Hepatocyte (in vitro differentiated cells): ENCODE measurements around the gene MAP4K1. TPM values are rescaled to one million over a fixed set of nuclear protein-coding genes. Genes with fewer than 3 reads are reported as not detected.

Experiments
- DNase-seq: peaks from one replicate; pipeline ENCODE4 v3.0.0-alpha.2; 2016; ENCODE audit warnings: low spot score
- H2AFZ ChIP-seq: fragments of 200-600 bp; sonication (generic); 2 replicates; pipeline ENCODE4 v1.6.0; 2016; ENCODE audit warnings: antibody characterized with exemption, mild to moderate bottlenecking
- H3K27ac ChIP-seq: fragments of 200-600 bp; sonication (generic); 2 replicates; pipeline ENCODE4 v1.5.1; 2016; ENCODE audit warnings: mild to moderate bottlenecking
- H3K27me3 ChIP-seq: fragments of 200-600 bp; sonication (generic); 2 replicates; pipeline ENCODE4 v1.6.1; 2016
- H3K36me3 ChIP-seq: fragments of 200-600 bp; sonication (generic); replicated peaks from 2 replicates; pipeline ENCODE4 v1.5.1; 2016; ENCODE audit warnings: low read depth; ENCODE audit not compliant: insufficient read depth
- H3K4me1 ChIP-seq: fragments of 200-600 bp; sonication (generic); 2 replicates; pipeline ENCODE4 v1.5.1; 2016; ENCODE audit warnings: mild to moderate bottlenecking, moderate library complexity; ENCODE audit not compliant: insufficient read depth
- H3K4me2 ChIP-seq: fragments of 200-600 bp; sonication (generic); 2 replicates; pipeline ENCODE4 v1.6.0; 2016
- H3K4me3 ChIP-seq: fragments of 200-600 bp; sonication (generic); 2 replicates; pipeline ENCODE4 v1.5.1; 2016; ENCODE audit warnings: mild to moderate bottlenecking
- H3K79me2 ChIP-seq: fragments of 200-600 bp; sonication (generic); 2 replicates; pipeline ENCODE4 v1.6.0; 2017; ENCODE audit warnings: mild to moderate bottlenecking
- H3K9me2 ChIP-seq: fragments of 200-600 bp; sonication (generic); replicated peaks from 2 replicates; pipeline ENCODE4 v1.6.0; 2017; ENCODE audit warnings: mild to moderate bottlenecking; ENCODE audit not compliant: insufficient read depth
- H3K9me3 ChIP-seq: fragments of 200-600 bp; sonication (generic); 2 replicates; pipeline ENCODE4 v1.5.1; 2016; ENCODE audit warnings: low read depth, mild to moderate bottlenecking
- H4K20me1 ChIP-seq: fragments of 200-600 bp; sonication (generic); 2 replicates; pipeline ENCODE4 v1.6.0; 2016; ENCODE audit warnings: mild to moderate bottlenecking; ENCODE audit not compliant: insufficient read depth, poor library complexity, severe bottlenecking
- EZH2 ChIP-seq: fragments of 200-600 bp; sonication (generic); IDR thresholded peaks from 2 replicates; pipeline ENCODE4 v1.6.1; 2016; ENCODE audit warnings: antibody characterized with exemption, mild to moderate bottlenecking, borderline replicate concordance
- EZH2phosphoT487 ChIP-seq: fragments of 200-600 bp; sonication (generic); IDR thresholded peaks from one replicate; pipeline ENCODE4 v1.6.1; 2018; ENCODE audit warnings: antibody characterized with exemption, mild to moderate bottlenecking, low read depth, moderate library complexity; ENCODE audit not compliant: unreplicated experiment, severe bottlenecking
- WGBS: methylation state at CpG from one replicate; pipeline ENCODE4 v1.1.6; 2016; ENCODE audit warnings: low lambda C conversion rate; ENCODE audit errors: missing lambda C conversion rate; 5-methylcytosine and 5-hydroxymethylcytosine counted together
- polyA plus RNA-seq: library from polyadenylated mRNA; unstranded; fragments of >200 nt; fragmentation: Nextera tagmentation; extraction: Ambion mirVana; gene quantifications from 2 replicates; pipeline ENCODE4 v1.2.1, GENCODE V29; 2016
- total RNA-seq: library from RNA; depleted of rRNA; stranded (reverse); fragments of >200 nt; gene quantifications from 2 replicates; pipeline ENCODE4 v1.2.3, GENCODE V29; 2014
- TF ChIP-seq, protein P1 (sequence below): fragments of 200-600 bp; sonication (generic); IDR thresholded peaks from 2 replicates; pipeline ENCODE4 v1.5.1; 2016; ENCODE audit warnings: antibody characterized with exemption, mild to moderate bottlenecking; ENCODE audit not compliant: poor library complexity

The MAP4K1 gene
- total and polyA plus RNA-seq, 2 experiments from 2014 or later = 0.57 to 2.6 TPM

GRCh38 chr19:38663156-38663651, 45.5 kb upstream of the MAP4K1 start:
- no peak overlapping the region for H3K4me3 ChIP-seq
- DNase-seq = no peak
- TF ChIP-seq EZH2 = no peak
- TF ChIP-seq, protein P1, sequence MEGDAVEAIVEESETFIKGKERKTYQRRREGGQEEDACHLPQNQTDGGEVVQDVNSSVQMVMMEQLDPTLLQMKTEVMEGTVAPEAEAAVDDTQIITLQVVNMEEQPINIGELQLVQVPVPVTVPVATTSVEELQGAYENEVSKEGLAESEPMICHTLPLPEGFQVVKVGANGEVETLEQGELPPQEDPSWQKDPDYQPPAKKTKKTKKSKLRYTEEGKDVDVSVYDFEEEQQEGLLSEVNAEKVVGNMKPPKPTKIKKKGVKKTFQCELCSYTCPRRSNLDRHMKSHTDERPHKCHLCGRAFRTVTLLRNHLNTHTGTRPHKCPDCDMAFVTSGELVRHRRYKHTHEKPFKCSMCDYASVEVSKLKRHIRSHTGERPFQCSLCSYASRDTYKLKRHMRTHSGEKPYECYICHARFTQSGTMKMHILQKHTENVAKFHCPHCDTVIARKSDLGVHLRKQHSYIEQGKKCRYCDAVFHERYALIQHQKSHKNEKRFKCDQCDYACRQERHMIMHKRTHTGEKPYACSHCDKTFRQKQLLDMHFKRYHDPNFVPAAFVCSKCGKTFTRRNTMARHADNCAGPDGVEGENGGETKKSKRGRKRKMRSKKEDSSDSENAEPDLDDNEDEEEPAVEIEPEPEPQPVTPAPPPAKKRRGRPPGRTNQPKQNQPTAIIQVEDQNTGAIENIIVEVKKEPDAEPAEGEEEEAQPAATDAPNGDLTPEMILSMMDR = no peak
- TF ChIP-seq EZH2phosphoT487 = no peak
- H2AFZ ChIP-seq = no peak overlapping the region
- H3K9me3 ChIP-seq = no peaks in the 10 kb centered on the region
- H3K27me3 ChIP-seq = no peaks in the 10 kb centered on the region
- WGBS = 79% methylated on average over 22 of the region's 22 CpGs
- H3K9me2 ChIP-seq = no peaks in the 10 kb centered on the region
- peaks cover 23% of the 10 kb centered on the region for H4K20me1 ChIP-seq
- H3K4me2 ChIP-seq = peak overlapping the region; percentile 47
- H3K79me2 ChIP-seq = peaks cover 91% of the 10 kb centered on the region
- peaks cover 91% of the 10 kb centered on the region for H3K4me1 ChIP-seq
- peak overlapping the region; percentile 85 for H3K27ac ChIP-seq
- no peaks in the 10 kb centered on the region for H3K36me3 ChIP-seq

DNA sequence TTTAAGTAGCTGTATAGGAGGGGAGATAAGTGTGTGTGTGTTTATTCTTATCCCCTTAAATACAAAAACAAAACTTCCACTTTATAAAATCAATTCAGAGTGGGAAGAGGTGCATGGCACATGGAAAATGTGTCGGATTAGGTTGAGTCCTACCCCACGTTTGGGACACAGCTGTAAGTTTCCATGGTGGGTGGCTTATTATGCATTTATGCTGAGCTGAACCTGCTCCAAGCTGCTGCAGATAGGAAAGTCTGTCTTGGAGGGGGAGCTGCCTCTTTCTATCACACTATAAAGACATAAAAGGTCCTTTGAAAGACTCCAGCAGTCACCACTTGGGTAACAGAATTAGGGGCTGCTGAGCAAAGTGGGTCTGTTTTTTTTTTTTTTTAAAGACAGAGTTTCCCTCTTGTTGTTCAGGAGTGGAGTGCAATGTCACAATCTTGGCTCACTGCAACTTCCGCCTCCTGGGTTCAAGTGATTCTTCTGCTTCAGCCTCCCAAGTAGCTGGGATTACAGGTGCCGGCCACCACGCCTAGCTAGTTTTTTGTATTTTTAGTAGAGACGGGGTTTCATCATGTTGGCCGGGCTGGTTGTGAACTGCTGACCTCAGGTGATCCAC, 44.9 kb upstream of the MAP4K1 start:
- Histone ChIP-seq H3K79me2 (peaks cover 92% of the 10 kb centered on the region), H3K9me3 (no peaks in the 10 kb centered on the region), H3K36me3 (no peaks in the 10 kb centered on the region), H3K9me2 (no peaks in the 10 kb centered on the region), H3K4me2 (peak overlapping the region; percentile 47), H3K4me1 (peaks cover 92% of the 10 kb centered on the region), H3K27ac (peak overlapping the region; percentile 85), H3K27me3 (no peaks in the 10 kb centered on the region), H2AFZ (no peak overlapping the region), H4K20me1 (peaks cover 23% of the 10 kb centered on the region), H3K4me3 (no peak overlapping the region)
- no peak for DNase-seq
- 72% methylated on average over 7 of the region's 7 CpGs for WGBS
- TF ChIP-seq, protein P1 = no peak
- no peak for TF ChIP-seq EZH2phosphoT487
- TF ChIP-seq EZH2 = no peak

GRCh38 chr19:38661996-38662395, 44.2 kb upstream of the MAP4K1 start:
- Histone ChIP-seq H3K9me2 (no peaks in the 10 kb centered on the region), H3K4me3 (no peak overlapping the region), H3K4me1 (peaks cover 90% of the 10 kb centered on the region), H3K36me3 (no peaks in the 10 kb centered on the region), H3K79me2 (peaks cover 92% of the 10 kb centered on the region), H3K27me3 (no peaks in the 10 kb centered on the region), H2AFZ (no peak overlapping the region), H3K9me3 (no peaks in the 10 kb centered on the region), H4K20me1 (peaks cover 30% of the 10 kb centered on the region), H3K27ac (peak overlapping the region; percentile 85), H3K4me2 (peak overlapping the region; percentile 47)
- no peak for TF ChIP-seq EZH2
- TF ChIP-seq, protein P1 = no peak
- DNase-seq = peak; percentile 69
- WGBS = 14% methylated on average over 1 of the region's 1 CpG
